ENCODE data around the gene CARD11.
"Not testable (repeated sequence)": the region's sequence is repeated elsewhere in the genome, so short reads cannot be mapped to it uniquely, and the experiment has no call there.

Gene CARD11

DNA sequence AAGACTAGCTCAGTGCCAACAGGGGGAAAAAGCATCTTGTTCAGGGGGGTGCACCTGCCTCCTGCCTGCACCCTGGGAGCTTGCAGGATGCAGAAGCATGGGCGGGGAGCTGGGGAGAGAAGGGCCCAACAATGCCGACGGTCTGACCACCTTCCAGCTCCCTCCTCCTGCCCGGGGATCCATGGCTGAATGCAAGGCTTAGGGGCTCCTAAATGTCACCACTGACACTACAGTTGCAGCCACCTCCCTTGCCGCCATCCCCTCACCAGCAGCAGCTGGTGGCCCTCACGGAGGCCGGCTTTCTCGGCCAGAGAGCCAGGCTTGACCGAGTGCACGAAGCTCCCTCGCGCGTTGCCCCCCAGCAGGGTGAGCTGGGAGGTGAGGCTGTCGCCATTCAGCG lies 120.8 kb downstream of the CARD11 start:
- no peak for DNase-seq

DNA sequence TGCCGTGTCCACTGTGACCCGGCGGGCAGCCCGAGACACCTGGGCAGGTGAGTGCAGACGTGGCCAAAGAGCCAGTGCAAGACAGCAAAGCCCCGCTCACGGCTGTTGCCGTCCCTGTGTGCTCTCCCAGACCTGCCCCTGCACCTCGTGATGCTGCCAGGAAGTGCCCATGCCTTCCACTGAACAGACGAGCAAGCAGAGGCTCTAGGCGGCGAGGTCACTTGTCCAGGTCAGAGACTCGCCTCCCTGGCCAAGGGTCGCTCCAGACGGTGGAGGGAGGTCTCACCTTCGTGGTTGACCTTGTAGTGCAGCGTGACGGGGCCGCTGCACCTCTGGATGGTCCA lies 121.3 kb downstream of the CARD11 start:
- no peak for DNase-seq

DNA sequence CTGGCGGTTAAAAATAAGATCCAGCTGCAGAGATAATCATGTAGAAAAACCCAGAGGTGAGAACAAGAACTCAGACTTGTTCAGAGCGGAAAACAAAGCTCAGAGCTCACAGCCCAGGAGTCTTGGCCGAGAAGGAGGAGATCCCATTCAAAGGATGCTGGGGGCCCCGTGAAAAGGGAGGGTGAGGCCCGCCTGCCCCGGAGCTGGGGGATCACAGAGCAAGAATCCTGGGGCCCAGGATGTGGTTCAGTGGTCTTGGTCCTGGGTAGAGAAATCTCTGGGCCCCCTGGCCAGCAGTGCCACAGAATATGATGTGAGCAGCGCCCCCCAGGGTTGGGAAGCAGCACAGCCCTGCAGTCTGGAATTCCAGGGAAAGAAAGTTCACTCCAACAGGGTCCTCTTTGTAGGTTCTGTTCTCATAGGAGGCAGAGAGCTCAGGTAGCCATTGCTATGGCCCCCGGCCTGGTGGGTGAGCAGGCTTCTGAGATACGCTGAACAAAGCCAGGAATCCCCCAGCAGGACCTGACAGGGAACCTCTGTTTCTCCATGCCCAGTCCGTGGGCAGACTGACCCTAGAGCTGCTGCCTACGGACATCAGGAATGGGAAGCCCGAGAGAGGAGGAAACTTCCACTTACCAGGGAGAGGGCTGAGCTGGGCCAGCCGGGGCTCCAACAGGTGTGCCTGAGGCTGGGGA lies 121.9 kb downstream of the CARD11 start:
- peak; percentile 37 for DNase-seq

DNA sequence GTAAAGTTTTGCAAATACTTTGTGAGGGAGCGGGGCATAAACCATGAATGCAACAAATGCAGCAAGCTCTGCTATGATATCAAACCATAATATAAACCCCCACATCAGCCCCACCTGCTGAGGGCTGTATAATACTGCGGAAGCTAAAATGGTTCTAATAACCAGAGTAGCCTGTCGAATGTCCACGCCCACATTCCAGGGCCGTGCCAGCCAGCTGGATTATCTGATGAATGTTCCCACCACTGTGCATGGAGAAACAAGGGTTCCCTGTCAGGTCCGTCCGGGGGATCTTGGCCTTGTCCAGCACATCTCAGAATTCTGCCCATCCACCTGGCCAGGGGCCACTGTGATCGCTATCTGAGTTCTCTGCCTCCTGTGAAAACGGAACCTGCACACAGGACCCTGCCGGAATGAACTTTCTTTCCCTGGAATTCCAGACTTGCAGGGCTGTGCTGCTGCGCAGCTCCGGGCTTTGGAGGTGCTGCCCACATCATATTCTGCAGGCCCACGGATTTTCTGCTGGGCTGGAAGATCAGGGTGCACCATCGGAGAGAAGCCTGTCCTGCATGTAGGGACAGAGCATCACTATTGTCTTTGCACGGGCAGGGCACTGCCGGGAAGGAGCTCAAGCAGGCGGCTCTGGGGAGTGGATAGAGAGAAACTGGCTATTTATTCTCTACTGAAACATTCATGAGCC lies 122.6 kb downstream of the CARD11 start:
- no peak for DNase-seq

DNA sequence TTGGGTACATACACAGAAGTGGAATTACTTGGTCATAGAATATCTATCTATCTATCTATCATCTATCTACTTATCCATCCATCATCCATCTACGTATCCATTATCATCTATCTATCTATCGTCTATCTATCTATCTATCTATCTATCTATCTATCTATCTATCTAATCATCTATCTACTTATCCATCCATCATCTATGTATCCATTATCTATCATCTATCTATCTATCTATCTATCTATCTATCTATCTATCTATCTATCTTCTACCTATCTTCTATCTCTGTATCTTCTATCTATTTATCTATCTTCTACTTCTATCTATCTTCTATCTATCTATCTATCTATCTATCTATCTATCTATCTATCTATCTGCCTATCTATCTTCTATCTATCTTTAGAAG lies 123.2 kb downstream of the CARD11 start:
- not testable (repeated sequence) for DNase-seq

DNA sequence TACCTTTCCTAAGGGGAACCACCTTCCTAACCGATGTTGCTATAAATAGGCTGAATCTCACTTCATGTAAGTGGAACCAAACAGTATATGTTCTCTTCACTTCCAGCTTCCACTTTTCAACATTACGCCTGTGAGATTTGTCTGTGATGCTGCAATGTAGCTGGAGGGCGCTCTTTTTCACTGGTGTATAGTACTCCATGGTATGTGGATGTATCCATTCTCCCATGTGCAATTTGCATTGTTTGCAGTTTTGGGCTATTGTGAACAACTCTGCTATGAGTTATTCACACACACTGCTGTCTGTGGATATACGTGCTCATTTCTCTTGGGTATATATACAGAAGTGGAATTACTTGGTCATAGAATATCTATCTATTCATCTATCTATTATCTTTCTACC lies 123.6 kb downstream of the CARD11 start:
- DNase-seq, result no peak

DNA sequence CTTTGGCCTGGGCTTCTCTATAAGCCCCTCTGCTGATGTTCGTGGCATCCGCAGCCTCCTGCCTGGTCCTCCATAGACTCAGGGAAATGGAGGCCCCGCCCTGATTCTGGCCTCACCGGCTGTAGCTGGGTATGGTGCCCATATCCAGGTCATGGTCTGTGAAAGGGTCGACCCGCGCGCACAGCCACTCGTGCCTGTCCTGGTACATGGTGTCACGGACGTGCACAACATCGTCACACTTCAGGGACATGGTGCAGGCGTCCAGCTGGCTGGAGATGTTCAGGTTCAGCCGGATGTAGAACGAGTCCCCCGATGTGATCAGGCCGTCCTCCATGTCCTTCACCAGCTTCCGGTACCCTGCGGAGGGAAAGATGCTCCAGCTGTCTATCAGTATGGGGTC lies 124.4 kb downstream of the CARD11 start:
- no peak for DNase-seq

DNA sequence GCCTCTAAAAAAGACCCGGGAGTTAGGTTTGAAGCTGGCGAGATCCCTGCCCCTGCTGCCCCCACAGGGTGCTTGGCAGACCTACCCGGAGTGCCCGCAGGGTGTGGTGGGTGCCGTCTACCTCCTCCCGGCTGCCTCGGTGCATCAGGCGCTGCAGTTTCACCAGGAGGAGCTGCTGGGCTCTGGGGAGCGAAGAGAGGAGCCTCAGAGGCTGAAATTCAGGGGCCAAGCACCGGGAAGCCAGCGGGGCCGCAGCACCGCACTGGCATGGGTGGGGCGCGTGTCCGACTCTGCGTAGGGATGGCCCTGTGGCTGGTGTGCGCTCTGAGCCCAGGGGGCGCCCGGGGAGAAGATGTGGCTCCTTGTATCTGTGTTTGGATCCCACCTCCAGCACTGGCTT lies 125.3 kb downstream of the CARD11 start:
- DNase-seq, result no peak

DNA sequence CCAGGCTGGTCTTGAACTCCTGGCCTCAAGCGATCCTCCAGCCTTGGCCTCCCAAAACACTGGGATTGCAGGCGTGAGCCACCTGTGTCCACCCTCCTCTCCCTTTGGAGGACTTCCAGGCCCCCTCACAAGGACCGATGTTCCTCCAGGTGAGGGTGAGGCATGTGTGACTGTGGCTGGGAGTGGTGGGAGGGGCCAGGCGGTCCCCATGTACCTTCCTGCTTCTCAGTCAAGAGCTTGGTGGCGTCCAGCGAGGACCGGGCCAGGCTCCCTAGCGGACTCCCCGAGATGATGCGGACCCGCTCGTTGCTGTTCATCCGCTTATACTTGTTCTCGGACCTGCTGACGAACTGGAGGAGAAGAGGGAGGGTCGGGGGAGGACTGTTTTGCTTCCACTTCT lies 128.6 kb downstream of the CARD11 start:
- no peak for DNase-seq

DNA sequence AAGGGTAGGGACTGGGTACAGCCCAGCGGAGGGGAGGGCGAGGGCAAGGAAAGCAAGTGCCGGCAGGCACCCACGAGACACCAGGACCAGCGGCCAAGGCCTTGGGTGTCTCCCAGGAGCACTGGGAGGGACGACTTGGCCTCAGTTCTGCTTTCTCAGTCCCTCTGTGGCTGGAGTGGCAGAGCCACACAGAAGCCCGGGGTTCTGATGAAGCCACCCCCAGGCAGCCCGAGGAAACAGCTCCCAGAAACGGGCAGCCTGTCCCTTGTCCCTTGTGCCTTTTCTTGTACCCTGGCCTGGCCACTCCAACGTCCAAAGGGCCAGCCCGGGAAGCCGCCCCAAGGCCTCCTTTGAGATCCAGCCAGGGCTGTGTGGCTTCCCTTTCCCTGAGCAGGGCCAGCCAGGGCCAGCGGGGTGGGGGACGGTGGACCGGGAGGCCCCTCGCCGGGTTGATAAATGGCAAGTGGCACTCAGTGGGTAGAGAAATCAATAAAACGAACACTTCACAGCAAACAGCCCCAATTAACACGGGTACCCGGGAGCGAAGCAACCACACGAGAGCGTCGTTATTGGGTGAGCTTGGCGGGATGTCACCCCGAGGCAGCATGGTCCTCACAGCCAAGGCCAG lies 129.8 kb downstream of the CARD11 start:
- no peak for DNase-seq

DNA sequence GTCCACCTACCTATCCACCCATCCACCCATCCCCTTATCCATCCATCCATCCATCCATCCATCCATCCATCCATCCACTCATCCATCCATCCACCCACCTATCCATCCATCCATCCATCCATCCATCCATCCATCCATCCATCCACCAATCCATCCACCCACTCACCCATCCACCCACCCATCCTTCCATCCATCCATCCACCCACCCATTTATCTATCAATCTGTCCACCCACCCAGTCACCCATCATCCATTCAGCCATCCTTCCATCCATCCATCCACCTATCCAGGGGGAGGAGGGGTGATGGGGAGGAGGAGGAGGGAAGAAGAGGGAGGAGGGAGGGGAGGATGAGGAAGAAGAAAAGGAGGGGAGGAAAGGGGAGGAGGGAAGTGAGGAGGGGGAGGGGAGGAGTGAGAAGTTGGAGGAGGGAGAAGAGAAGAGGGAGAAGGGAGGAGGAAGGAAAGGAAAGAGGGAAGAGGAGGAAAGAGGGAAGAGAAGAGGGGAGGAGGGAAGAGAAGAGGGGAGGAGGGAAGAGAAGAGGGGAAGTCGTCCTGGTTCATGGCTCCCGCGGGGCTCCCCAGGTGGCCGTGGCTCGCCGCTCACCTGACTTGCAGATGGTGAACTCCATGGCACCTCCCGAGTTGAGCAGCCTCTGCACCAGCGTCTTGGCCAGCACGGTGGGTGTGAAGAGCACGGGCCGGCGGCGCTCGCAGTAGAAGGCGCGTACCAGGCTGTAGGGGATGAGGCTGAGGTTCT lies 130.8 kb downstream of the CARD11 start:
- no peak for DNase-seq

DNA sequence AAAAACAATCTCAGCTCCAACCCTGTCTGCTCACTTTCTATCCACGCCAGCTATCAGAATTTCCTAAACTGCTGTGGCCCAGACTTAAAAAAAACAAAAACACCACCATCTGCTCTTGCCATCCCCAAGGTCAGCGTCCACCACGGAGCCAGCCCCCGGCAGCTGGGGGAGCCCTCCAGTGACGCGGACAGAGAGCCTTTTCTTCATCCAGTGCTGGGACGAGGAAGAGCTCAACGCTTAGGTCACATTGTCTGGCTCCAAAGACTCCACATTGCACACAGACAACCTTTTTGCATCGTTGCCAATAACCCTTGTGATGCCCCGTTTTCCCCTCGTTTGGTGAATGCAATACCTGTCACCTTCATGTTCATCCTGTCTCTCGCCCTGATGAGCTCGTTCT lies 132.2 kb downstream of the CARD11 start:
- no peak for DNase-seq

DNA sequence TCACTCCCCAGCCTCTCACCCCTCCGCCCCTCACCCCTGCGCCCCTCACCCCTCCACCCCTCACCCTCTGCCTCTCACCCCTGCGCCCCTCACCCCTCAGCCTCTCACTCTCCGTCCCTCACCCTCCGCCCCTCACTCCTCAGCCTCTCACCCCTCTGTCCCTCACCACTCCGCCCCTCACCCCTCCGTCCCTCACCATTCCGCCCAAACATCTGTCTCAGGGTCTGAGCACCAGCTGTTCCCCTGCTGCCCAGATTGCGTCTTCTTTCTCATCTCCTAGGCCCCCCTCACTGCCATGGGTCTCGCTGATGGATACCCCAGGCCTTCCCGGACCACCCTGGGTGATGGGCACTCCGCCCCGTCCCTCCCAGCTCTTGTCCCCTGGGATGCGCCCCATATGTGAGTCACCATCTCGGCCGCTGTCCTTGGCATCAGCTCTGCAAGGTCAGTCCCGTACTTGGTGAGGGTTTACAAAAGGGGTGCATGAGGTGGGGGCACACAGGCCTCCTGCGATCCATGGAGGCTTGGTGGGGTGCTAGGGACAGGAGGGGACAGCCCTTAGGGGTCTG lies 134.1 kb downstream of the CARD11 start:
- DNase-seq, result no peak

DNA sequence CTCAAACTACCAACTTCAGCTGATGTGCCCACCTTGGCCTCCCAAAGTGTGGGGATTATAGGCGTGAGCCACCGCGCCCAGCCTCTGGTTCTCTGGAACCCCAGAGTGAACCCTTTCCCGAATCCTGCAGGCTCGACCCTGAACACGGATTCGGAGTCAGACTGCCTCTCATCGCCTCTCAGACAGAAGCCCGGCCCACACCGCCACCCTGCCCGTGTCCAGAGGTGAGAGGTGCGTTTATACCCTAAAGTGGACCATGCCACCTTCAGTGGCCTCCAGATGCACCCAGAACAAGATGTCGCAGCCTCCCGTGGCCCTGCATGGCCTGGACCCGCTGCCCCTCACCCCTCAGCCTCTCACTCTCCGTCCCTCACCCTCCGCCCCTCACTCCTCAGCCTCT lies 134.6 kb downstream of the CARD11 start:
- no peak for DNase-seq

DNA sequence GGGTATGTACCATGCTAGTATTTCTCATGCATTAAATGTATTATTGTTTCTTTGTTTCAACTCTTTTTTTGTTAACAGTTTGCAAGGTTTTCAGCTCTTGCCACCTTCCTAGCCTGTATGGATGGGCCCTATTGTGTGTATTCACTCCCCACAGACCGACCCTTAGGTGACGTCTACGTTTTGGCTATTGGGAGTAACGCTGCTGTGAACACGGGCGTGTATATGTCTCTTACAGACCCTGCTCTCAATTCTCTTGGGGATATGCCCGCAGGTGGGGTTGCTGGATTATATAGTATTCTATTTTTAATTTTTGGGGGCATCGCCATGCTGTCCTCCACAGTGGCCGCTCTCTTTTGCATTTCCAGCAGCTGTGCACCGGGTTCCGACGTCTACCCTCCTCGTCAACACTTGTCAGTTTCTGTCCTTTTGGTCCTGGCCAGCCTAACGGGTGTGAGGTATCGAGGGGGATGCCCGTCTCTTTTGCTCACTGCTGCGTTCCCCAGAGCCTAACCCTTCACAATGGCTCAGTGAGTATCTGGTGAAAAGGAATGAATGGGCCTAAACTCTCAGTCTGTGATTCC lies 135.5 kb downstream of the CARD11 start:
- no peak for DNase-seq

DNA sequence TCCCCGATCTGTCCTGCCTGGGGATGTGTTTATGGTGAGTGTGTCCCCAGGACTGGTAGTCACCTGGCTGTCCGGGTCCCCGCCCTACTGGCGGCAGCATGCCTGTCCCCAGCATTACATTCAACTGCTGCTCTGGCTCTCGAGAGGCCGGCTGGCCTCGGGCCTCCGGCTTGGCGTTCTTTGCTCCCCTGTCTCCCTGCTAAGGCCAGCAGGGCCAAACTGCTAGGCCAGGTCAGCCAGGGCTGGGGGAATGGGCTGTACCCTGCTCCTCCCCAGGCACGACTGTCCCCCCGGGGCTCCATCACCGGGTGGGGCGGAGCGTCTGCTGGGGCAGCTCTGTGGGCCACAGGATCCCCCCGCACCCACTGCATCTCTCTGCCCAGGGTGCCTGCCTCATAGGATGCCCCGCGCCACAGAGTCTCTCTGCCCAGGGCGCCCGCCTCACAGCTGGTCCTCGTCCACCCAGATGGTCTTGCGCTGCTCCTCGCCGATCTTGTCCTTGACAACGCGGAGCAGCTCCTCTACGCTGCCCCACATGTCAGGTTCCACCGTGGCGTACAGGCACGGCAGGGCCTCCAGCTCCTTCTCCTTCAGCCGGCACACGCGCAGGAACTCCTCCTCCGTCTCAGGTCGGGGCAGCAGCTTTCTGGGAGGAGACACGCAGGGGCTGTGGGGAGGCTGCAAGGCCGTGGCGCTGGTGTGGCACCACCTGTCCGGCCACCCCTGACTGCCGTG lies 137.3 kb downstream of the CARD11 start:
- no peak for DNase-seq

DNA sequence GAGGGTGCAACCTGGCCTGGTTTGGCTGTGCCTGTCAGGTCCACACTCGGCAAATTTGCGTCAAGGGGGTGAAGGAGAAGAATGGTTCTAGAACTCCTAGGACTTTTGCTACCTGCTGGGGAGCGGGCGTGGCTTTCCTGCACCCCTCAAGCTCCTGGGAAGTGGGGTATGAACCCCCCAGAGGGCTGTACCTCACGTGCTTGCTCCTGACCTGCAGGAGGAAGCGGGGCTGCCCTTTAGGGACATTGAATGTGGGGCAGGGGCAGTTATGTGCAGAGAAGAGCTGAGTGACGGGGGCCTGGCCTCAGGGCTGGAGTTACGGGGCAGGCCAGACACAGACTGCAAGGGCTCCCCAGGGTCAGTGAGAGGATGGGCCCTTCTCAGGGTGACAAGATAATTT lies 138.2 kb downstream of the CARD11 start:
- no peak for DNase-seq

DNA sequence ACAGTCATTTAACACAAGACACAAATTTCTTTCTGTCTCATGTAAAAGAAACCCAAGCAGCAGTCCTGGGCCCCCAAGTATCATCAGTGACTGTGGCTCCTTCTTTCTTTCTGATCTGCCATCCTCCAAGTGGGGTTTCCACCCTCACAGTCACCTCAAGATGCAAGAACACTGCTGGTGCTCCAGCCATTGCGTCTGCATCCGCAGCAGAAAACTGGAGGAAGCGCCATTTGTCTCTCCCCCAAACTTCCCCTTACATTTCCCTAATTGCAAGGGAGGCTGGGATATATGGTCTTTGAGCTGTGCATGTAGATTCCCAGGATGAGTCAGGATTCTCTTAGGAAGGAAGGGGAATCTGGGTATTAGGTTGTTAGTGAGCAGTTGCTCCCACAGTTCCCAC lies 138.6 kb downstream of the CARD11 start:
- no peak for DNase-seq

DNA sequence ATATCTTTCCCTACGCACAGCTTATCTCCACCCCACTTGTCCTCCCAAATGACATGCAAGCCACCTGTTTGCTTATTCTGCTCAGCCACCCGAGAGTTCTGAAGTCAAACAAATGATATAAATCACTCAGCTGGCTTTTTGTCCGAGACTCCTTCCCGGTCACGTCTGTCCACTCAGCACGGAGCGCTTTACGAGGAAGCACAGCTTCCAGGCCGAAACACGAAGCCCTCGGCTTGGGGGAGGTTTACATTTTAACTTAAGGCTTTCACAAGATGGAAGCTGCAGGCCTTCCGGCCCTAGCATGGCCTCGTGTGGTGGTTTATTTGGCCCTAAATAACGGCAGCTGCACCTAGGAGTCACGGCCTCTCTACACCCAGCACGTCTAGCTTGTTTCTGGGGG lies 139.5 kb downstream of the CARD11 start:
- no peak for DNase-seq

DNA sequence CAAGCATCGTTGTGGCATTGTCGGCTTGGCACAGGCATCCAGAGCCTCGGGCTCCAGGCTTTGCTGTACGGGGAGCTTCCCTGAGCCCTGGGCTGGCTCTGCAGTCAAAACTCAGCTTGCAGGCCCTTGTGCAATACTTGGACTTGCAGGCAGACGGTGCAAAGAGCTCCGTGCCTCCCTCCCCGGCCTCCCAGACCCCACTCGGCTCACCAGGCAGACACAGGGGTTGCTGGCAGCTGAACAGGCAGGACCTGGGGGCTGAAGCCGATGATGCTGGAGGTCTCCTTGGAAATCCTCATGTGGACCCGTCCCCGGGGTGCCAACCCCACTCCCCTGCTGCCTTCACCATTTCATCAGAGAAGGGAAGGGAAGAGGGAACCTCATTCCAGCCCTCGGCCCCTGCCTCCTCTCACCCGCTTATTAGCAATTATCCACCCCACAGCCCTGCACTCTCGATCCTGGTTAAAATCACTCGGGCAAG lies 139.9 kb downstream of the CARD11 start:
- no peak for DNase-seq

DNA sequence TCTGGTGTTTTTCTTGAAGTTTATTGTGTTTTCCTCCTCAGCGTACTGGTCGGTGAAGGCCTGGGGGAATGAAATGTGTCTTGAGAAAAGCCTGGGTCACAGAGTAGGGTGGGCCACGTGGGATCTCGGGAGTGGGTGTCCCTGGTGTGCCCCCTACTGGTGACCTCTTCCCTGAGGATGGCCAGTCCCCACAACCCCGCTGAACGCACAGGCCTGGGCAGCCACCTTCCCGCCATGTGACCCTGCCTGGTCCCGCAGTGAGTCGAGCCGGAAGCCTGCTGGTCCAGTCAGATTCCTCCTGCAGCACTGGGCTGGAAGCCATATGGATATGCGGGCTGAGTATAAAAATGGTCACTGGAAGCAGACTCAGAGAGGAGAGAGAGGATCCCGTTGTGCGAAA lies 146.6 kb downstream of the CARD11 start:
- DNase-seq, result no peak

DNA sequence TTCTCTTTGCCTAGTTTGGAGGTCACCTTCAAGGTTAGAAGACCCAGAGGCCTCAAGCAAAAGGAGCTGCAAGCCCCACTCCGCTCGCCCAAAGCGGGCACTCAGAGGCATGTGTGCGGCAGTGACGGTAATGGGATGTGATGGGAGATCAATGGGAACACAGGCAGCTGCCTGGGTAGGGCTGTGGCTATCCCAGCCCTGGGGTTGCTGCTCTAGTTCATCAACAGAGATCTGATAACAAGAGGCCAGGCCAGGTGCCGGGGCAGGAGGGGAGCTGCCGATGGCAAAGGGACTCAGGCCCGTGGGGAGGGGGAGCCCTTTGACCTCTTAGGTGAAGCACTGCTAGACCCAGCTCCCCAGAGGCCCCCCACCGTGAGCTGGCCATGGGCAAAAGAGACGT lies 147.5 kb downstream of the CARD11 start:
- DNase-seq, result no peak

Data from NCI-H69 (cell line).